Nephron progenitor cell (in vitro differentiated cells): ENCODE results near the gene CLPSL2.

Experiments
- DNase-seq: peaks from one replicate; pipeline ENCODE4 v3.0.0; 2021
- H3K27ac Mint-ChIP-seq: 2 replicates; pipeline ENCODE4 v1.8.0; 2021; ENCODE audit warnings: mild to moderate bottlenecking, moderate library complexity, mixed read lengths
- H3K27me3 Mint-ChIP-seq: 2 replicates; pipeline ENCODE4 v1.8.0; 2021; ENCODE audit warnings: mild to moderate bottlenecking, low read depth, mixed read lengths; ENCODE audit not compliant: poor library complexity
- H3K36me3 Mint-ChIP-seq: 2 replicates; pipeline ENCODE4 v1.8.0; 2021; ENCODE audit warnings: low read depth, mixed read lengths
- H3K4me1 Mint-ChIP-seq: 2 replicates; pipeline ENCODE4 v1.8.0; 2021; ENCODE audit warnings: mixed read lengths
- H3K4me3 Mint-ChIP-seq: 2 replicates; pipeline ENCODE4 v1.8.0; 2021; ENCODE audit warnings: mild to moderate bottlenecking, moderate library complexity, mixed read lengths
- H3K9me3 Mint-ChIP-seq: 2 replicates; pipeline ENCODE4 v1.8.0; 2021; ENCODE audit warnings: mild to moderate bottlenecking, moderate library complexity, mixed read lengths
- CTCF ChIP-seq: fragments of 200-600 bp; sonication (generic); IDR thresholded peaks from 2 replicates; pipeline ENCODE4 v1.5.0; 2021; ENCODE audit warnings: antibody characterized with exemption

Gene CLPSL2

GRCh38 chr6:35776364-35777215, at the start of gene CLPSL2:
Gene CLPSL2, plus strand, starts transcription at chr6:35776598. Its CDS starts 21 bp downstream, at chr6:35776619.
- peak within 1 kb of the TSS; percentile 86 for H3K4me3 Mint-ChIP-seq
- no peak for TF ChIP-seq CTCF
- no peak within 1 kb of the TSS for H3K27ac Mint-ChIP-seq
- peaks cover 33% of the 10 kb centered on the region for H3K4me1 Mint-ChIP-seq
- DNase-seq = peak; percentile 70
- no peaks in the 10 kb centered on the region for H3K9me3 Mint-ChIP-seq
- H3K36me3 Mint-ChIP-seq = no peaks in the 10 kb centered on the region
- peaks cover 30% of the 10 kb centered on the region for H3K27me3 Mint-ChIP-seq

GRCh38 chr6:35727231-35727934, 49.0 kb upstream of the CLPSL2 start:
- Mint-ChIP-seq H3K36me3 (no peaks in the 10 kb centered on the region), H3K9me3 (no peaks in the 10 kb centered on the region), H3K27ac (peak overlapping the region; percentile 49), H3K4me1 (peaks cover 70% of the 10 kb centered on the region), H3K4me3 (peak overlapping the region; percentile 76), H3K27me3 (no peaks in the 10 kb centered on the region)
- DNase-seq = peak; percentile 66
- TF ChIP-seq CTCF = no peak

GRCh38 chr6:35727935-35728682, 48.3 kb upstream of the CLPSL2 start:
- H3K27me3 Mint-ChIP-seq = no peaks in the 10 kb centered on the region
- TF ChIP-seq CTCF = no peak
- H3K36me3 Mint-ChIP-seq = no peaks in the 10 kb centered on the region
- no peak overlapping the region for H3K27ac Mint-ChIP-seq
- DNase-seq = peak; percentile 62
- H3K9me3 Mint-ChIP-seq = no peaks in the 10 kb centered on the region
- peak overlapping the region; percentile 84 for H3K4me3 Mint-ChIP-seq
- peaks cover 72% of the 10 kb centered on the region for H3K4me1 Mint-ChIP-seq

- Mint-ChIP-seq H3K27me3 (no peaks in the 10 kb centered on the region), H3K4me3 (peak overlapping the region; percentile 84), H3K27ac (peak overlapping the region; percentile 30), H3K4me1 (peaks cover 73% of the 10 kb centered on the region), H3K36me3 (no peaks in the 10 kb centered on the region), H3K9me3 (no peaks in the 10 kb centered on the region)
- TF ChIP-seq CTCF = no peak
- DNase-seq = no peak
These were observed 47.4 kb upstream of the CLPSL2 start for GRCh38 chr6:35728683-35729678.

- no peak for TF ChIP-seq CTCF
- DNase-seq = no peak
- peak overlapping the region; percentile 70 for H3K4me3 Mint-ChIP-seq
- no peaks in the 10 kb centered on the region for H3K36me3 Mint-ChIP-seq
- H3K27me3 Mint-ChIP-seq = no peaks in the 10 kb centered on the region
- no peaks in the 10 kb centered on the region for H3K9me3 Mint-ChIP-seq
- H3K27ac Mint-ChIP-seq = no peak overlapping the region
- H3K4me1 Mint-ChIP-seq = peaks cover 66% of the 10 kb centered on the region
These were observed 46.7 kb upstream of the CLPSL2 start for GRCh38 chr6:35729722-35730121.
